Measurements from ENCODE around the gene ZBTB20. TPM values are rescaled to one million over a fixed set of nuclear protein-coding genes. Genes with fewer than 3 reads are reported as not detected.

The ZBTB20 gene
- total RNA-seq, 2 experiments from 2014 or later, result 5.1 to 5.3 TPM

DNA sequence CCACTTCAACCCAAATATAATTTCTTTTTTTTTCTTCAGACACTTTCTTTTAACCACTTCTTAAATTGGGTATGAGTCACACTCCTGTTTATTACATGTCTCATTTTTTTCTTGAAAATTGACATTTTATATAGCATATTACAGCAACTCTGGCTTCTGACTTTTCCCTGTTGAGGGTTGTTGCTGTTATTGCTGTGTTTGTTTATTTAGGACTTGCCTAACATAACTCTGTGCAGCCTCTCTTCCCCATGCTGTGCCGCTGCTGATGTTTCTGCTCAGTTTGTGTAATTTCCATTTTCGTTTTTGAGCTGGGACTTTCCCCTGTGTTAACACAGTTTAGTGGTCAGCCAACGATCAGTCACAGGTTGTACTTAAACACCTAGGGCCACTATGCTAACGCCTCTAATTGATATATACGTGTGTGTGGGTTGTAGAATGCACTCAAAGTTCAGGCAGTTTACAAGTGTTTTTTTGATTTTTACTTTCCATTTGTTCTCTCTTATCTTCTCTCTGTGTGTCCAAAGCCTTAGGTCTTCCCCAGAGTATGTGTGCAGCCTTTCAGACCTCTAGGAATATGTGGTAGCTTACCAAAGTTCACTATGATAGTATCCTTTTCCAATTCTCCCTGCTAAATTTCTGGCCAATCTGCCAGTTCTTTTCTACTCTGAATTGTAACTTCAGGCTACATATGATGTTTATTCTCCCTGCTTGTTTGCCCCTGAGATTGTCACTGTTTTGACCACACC is 337.2 kb downstream of the ZBTB20 start:
- intact Hi-C loops (cut with micrococcal nuclease), result no loop called here
- ATAC-seq (peak; percentile 97), DNase-seq (peak; percentile 46)
- no peaks in the 10 kb centered on the region for H3K27me3 Mint-ChIP-seq
- H3K4me1 Mint-ChIP-seq (ENCODE audit: low read depth), result peaks cover 13% of the 10 kb centered on the region
- H3K27ac Mint-ChIP-seq, result peak overlapping the region; percentile 66
- TF ChIP-seq, protein P1, sequence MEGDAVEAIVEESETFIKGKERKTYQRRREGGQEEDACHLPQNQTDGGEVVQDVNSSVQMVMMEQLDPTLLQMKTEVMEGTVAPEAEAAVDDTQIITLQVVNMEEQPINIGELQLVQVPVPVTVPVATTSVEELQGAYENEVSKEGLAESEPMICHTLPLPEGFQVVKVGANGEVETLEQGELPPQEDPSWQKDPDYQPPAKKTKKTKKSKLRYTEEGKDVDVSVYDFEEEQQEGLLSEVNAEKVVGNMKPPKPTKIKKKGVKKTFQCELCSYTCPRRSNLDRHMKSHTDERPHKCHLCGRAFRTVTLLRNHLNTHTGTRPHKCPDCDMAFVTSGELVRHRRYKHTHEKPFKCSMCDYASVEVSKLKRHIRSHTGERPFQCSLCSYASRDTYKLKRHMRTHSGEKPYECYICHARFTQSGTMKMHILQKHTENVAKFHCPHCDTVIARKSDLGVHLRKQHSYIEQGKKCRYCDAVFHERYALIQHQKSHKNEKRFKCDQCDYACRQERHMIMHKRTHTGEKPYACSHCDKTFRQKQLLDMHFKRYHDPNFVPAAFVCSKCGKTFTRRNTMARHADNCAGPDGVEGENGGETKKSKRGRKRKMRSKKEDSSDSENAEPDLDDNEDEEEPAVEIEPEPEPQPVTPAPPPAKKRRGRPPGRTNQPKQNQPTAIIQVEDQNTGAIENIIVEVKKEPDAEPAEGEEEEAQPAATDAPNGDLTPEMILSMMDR (IDR thresholded peaks at IDR 0.05), result no peak
- CTCF ChIA-PET, result interaction anchor here (1.6 kb wide), 1 partner anchor 17 kb away, joined by 3 read pairs; no protein-coding TSS in a partner anchor
- H3K4me3 Mint-ChIP-seq, result peak overlapping the region; percentile 53
- POLR2A ChIA-PET, result no interaction called here
- peaks cover 11% of the 10 kb centered on the region for H3K36me3 Mint-ChIP-seq (ENCODE audit: low read depth)
- H3K9me3 Mint-ChIP-seq, result no peaks in the 10 kb centered on the region

- intact Hi-C loops (cut with micrococcal nuclease), result no loop called here
- Mint-ChIP-seq H3K4me1 (ENCODE audit: low read depth) (peaks cover 16% of the 10 kb centered on the region), H3K27me3 (no peaks in the 10 kb centered on the region), H3K27ac (no peak overlapping the region), H3K9me3 (no peaks in the 10 kb centered on the region), H3K4me3 (no peak overlapping the region), H3K36me3 (ENCODE audit: low read depth) (peaks cover 6% of the 10 kb centered on the region)
- TF ChIP-seq, protein P1 (IDR thresholded peaks at IDR 0.05), result no peak
- DNase-seq (no peak), ATAC-seq (no peak)
- ChIA-PET POLR2A (no interaction called here), CTCF (no interaction called here)
These were observed 343.0 kb downstream of the ZBTB20 start for GRCh38 chr3:114804099-114804498.

GRCh38 chr3:114803042-114803695 is 343.9 kb downstream of the ZBTB20 start:
- H3K27me3 Mint-ChIP-seq, result no peaks in the 10 kb centered on the region
- POLR2A ChIA-PET, result no interaction called here
- H3K27ac Mint-ChIP-seq, result no peak overlapping the region
- intact Hi-C loops (cut with micrococcal nuclease), result no loop called here
- no peaks in the 10 kb centered on the region for H3K9me3 Mint-ChIP-seq
- TF ChIP-seq, protein P1 (IDR thresholded peaks at IDR 0.05), result no peak
- no peak for ATAC-seq
- H3K4me3 Mint-ChIP-seq, result no peak overlapping the region
- peaks cover 9% of the 10 kb centered on the region for H3K36me3 Mint-ChIP-seq (ENCODE audit: low read depth)
- CTCF ChIA-PET, result no interaction called here
- no peak for DNase-seq
- peaks cover 17% of the 10 kb centered on the region for H3K4me1 Mint-ChIP-seq (ENCODE audit: low read depth)

DNA sequence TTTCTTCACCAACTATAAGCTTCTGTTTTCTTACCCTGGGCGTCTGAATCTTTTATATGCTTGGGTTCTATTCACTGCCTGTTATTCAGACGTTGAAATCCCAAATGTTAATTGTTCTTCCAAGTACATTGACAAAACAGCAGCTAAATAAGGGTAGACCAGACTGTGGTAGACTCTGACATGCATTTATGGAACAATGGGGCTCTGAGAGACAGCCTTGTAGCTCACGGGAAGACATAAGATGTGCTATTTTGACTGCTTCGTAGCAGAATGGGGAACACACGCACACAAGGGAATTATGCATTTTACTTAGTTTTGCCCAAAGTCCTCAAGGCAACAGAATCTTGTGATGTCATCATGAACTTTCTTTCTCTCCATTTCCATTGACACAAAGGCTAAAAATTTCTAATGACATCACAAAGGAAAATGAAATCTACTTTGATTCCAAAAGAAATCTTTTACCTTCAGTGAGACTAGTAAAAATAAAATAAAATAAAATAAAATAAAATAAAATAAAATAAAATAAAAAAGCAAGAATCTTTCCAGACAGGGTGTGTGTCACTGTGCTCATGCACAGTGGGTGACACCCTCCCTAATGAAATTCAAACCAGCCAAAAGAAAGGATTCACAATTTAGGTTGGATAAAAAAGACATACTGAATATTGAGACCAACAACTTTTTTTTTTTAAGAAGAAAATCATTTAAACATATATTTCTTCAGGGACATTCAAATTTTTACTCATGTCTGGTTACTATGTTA is 346.6 kb downstream of the ZBTB20 start:
- peaks cover 17% of the 10 kb centered on the region for H3K4me1 Mint-ChIP-seq (ENCODE audit: low read depth)
- no peaks in the 10 kb centered on the region for H3K9me3 Mint-ChIP-seq
- ChIA-PET POLR2A (interaction anchor here (0.6 kb wide), 1 partner anchor 24 kb away, joined by 3 read pairs; no protein-coding TSS in a partner anchor), CTCF (no interaction called here)
- peaks cover 8% of the 10 kb centered on the region for H3K36me3 Mint-ChIP-seq (ENCODE audit: low read depth)
- no peaks in the 10 kb centered on the region for H3K27me3 Mint-ChIP-seq
- ATAC-seq (no peak), DNase-seq (no peak)
- intact Hi-C loops (cut with micrococcal nuclease), result no loop called here
- TF ChIP-seq, protein P1 (IDR thresholded peaks at IDR 0.05), result no peak
- H3K27ac Mint-ChIP-seq, result no peak overlapping the region
- no peak overlapping the region for H3K4me3 Mint-ChIP-seq

Data from activated CD8-positive, alpha-beta T cell treated with anti-CD3 and anti-CD28 coated beads for 36 hours (primary cell).